GM20431 (cell line): Measurements from ENCODE around the gene UBN1.
"Not testable (repeated sequence)": the region's sequence is repeated elsewhere in the genome, so short reads cannot be mapped to it uniquely, and the experiment has no call there.

Experiments used
- in situ Hi-C: fragments of 300-500 bp; cut with MseI, MboI; formaldehyde crosslinking; loops from one replicate; pipeline ENCODE4 v1.15.0; 2020; ENCODE audit warnings: low sequenced_read_pairs; ENCODE audit not compliant: unreplicated experiment

The UBN1 gene

DNA sequence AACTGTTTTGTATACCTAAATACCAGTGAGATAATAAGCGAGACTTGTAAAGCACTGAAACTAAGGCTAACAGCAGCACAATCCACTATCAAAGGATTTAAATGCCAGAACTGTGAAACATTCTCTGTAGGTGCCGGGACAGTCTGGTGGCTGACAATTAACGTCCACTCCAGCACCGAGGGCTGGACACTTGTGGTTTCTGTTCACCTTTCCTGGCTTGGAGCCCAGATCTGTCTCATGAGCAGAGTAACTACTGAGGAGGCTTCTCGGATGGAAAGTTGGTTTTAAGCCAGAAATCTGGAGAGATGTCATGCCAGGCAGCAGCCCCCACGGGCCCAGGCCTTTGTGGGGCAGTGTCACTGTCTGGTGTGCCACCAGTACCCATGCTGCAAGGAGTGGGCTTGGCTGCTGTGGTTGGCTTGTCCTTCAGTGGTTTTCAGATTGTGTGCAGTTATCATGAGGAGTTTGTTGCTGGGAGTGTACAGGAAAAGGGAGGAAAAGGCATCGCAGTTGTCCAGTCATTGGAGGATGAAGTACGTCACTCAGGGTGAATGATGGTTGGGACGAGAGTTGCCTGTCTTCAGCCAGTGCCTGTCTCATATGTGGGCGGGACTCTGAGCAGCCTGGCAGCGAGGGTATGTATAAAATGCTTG lies 35.5 kb downstream of the UBN1 start:
- in situ Hi-C loops, result no loop called here

- in situ Hi-C loops, result no loop called here
These were observed 36.2 kb downstream of the UBN1 start for GRCh38 chr16:4883501-4883900.

DNA sequence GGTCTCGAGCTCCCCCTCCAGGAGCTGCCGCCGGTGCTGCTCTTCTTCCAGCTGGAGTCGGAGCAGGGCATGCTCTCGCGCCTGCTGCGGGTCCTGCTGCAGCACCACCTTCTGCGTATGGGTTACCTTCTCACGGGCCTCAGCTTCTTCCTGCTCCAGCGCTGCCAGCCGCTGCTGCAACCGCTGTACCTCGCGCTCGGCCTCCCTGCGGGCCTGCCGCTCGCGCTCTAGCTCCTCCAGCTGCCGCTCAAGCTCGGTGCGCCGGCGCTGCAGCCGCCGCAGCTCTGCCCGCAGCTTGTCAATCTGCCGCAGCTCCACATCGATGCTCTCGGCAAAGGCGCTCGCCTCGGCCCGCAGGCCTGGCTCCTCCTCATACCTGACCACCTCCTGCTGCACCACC lies 36.9 kb downstream of the UBN1 start:
- in situ Hi-C loops, result no loop called here

DNA sequence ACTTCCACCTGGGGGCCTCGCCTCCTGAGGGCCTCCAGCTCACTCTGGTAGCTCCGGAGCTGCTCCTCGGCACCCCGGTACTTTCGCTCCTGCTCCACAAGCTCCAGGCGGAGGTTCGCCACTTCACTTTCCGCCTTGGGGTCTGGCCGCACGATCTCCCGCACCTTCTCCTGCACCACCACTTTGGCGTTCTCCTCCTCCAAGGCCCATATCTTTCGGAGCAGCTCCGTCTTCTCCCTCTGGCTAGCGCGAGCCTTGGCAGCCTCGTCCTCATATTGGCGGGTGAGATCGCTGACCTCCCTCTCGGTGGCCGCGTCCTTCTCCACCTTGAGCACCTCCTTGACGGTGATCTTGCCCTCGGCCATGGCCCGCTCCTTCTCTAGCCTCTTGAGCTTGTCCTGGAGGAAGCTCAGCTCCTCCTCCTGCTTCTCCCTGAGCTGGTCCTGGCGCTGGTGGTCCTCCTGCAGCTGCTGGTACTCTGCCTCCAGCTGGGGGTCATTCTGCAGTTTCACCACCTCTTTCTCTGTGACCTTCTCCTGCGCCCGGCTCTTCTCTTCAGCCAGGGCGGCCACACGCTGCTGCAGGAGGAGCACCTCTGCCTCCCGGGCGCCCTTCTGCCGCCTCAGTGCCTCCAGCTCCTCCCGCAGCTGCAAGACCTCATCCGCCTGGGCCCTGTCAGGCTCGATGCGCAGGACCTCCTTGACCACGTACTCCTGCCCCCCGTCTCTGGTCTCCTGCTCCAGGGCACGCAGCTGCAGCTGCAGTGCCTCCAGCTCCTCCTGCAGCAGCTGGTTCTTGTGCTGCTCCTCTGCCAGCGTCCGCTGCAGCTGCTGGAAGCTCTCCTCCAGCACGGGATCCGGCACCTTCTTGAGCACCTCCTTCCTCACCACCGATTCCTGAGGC lies 37.9 kb downstream of the UBN1 start:
- in situ Hi-C loops, result no loop called here

DNA sequence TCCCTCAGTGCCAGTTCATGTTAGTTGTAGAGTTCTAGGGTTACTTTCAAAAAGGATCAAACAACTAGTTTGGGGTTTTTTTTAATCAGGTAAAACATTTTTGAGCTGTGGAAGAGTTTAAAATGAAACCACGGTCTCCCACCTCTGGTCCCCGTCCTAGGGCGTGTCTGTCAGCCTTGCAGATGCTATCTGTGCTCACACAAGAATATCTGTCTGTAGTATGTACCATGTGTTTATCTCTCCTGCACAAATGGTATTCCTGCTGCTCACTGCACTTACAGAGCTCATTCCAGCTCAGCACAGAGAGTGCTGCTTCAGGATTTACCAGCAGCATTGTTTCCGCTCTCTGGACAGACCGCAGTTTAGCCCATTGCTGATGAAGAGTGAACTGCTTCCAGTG lies 38.9 kb downstream of the UBN1 start:
- in situ Hi-C loops, result no loop called here

DNA sequence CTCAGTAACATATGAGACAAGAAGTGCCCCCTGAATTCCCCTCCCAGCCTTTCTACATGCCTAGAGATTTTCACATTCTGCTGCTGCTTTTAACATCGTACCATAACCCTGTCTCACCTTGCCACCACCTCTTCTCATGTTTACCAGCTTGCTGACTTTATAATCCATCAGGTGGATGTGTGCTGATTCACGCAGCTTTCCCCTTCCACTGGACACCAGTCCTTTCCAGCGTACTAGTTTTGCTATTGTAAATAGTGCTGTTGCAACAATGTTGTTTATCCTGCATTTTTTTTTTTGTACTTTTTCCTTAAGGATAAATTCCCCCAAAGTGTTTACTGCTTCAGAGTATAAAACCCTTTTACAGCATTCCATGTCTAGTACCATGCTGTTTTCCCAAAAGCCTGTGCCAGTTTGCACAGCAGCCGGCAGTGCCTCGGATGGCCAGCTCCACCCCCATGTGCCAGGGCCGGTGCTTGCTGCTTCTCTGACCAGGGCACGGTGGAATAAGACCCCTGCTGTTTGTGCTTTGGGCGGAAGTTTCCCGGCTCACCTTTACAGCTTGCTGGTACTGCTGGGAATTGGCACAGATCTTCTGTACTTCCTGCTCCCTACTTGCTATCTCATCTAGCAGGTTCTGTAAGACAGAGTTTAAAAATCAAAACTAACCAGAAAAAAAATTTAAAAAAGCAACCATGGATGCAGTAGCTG lies 41.3 kb downstream of the UBN1 start:
- in situ Hi-C loops, result no loop called here

DNA sequence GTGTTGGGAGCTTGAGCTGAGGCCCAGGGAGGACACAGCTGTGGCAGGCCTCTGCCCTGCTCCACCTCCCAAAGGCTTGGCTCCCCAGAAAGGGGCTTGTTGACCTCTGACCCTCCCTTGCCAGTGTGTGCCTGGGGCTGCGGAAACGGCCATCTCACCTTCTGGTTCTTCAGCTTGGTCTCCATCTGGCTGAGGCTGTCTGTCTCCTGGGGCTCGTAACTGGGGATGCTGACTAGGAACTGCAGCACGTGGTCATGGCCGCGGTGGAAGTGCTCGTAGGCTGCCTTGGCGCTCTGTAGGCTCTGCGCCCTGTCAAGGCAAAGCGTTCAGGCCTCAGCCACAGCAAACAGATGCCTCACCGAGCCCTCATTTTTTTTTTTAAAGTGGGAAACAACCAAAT lies 42.7 kb downstream of the UBN1 start:
- in situ Hi-C loops, result no loop called here

DNA sequence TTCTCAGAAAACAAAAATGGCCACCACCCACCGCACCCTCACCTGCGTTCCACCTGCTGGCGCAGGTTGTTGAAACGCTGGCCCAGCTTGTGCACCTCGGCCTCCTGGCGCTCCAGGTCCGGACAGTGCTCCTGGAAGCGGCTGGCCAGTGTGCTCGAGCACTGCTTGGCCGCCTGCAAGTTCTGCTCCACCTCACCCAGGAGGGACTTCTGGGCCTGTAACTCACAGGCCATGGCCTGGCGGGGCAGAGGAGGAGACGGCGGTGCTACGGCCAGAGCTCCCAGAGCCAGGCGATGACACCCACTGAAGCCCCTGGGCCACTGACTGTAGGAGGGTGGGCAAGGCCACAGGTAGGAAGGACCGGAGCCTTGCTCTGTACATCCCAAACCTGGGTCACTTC lies 43.4 kb downstream of the UBN1 start:
- in situ Hi-C loops, result no loop called here

DNA sequence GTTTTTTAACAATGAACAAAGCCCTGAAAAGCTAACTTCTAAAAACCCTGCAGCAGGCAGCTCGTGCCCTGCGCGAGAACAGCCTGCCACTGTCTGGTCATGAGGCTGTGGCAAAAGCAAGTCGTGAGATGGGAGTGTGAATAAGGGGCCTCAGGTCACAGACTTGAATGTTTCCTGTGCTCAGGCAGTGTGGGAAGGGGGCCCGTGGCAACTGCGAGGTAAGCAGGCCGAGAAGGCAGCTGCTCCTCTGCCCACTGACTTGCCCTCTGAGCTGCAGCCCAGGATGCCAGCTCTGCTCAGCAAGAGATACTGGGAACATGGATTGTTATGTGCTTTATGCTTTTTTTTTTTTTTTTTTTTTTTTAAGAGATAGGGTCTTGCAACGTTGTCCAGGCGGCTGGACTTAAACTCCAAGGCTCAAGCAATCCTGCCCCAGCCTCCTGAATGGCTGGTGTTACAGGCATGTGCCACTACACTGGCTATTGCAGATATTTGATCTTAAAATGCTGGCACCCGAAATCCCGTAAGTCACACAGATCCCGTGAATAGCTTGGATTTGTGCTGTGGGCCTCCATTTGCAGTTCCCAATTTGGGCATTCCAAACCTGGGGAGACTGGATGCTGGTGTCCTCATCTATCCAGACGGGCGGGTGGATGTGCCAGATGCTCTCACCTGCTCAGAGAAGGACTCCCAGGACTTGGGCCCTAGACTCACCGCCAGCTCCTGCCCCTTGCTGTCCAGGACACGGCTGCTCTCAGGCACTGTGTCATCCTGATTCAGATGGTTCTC lies 44.0 kb downstream of the UBN1 start:
- in situ Hi-C loops, result no loop called here

GRCh38 chr16:4891886-4892216 lies 44.6 kb downstream of the UBN1 start:
- in situ Hi-C loops, result no loop called here

DNA sequence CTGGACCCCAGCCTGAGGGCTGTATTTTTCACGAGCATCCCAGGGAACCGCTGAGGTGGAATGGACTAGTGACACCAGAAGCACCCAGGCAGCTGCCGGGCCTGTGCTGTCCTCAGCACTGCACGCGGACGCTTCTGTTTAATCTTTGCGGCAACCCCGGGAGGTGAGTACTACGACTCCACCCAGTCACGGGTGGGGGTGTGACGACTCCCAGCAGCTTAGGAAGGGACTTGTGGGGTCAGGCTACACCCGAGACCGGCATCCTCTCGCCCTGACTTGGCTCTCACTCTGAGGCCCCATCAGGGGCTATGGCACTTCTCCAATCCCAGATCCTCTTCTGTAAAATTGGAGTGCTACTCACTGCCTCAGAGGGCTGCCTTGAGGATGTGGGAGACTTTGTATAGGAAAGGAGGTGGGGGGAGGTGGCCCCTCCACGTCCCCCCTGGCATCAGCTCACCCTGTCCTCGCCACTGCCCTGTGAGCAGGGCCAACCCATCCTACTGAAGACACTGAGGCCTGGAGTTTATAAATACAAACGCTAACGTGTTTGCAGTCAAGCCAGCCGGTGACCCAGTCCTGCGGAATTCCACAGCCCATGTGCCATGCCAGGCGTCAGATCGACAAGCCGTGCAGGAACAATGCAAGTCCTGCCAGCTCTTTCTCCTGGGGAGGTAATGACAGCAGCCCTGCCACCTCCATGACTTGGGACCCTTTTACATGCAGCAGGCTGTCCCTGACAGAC lies 45.3 kb downstream of the UBN1 start:
- in situ Hi-C loops, result no loop called here

DNA sequence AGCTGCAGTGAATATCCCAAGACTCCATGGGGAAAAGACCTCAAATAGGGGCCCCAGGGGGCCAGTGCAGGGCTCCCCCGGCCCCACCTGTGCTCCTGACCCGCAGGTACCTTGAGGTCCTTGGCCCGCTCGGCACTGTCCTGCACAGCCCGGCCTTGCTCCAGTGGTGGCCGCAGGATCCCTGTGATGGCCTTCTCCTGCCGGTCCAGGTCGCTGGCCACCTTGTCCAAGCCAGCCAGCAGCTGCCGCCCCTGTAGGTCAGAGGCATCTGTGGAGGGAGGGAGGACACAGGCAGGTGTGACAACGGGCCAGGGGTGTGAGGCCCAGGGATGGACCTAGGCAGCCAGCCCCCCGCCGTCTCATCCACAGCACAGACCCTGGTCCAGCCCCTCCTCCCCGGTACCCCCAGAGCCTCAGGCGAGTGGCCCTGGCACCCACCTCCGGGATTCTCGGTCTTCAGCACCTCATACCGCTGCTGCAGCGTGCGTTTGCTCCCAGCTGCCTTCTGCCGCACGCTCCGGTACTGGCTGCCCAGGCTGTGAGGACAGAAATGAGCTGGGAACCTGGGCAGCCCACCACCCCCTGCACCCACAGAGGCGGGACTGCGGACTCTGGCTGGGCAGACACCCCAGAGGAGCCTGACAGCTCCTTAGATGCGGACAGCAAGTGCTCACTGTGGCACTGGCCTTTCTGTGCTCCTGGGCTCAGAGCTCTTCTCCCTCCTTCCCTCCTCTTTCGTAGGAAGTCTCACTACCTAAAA lies 46.0 kb downstream of the UBN1 start:
- in situ Hi-C loops, result no loop called here

- in situ Hi-C loops, result no loop called here
These were observed 47.2 kb downstream of the UBN1 start for GRCh38 chr16:4894276-4895150.

DNA sequence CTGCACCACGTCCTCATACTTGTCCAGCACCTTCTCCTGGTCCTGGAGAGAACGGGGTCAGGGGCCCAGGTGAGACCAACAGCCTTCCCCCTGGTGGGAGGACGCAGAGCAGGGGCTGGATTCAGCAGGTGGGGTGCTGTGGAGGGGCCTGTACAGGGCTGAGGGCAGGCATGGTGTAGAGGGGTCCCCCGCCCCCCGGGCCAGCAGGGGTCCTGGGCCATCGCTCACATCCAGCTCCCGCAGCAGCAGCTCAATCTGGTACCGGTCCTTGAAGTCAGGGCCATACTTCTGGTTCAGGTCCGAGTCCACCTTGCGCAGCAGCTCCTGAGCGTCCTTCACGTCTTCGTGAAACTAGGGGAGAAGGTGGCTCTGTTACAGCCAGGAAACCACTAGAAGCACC lies 48.1 kb downstream of the UBN1 start:
- in situ Hi-C loops, result no loop called here

DNA sequence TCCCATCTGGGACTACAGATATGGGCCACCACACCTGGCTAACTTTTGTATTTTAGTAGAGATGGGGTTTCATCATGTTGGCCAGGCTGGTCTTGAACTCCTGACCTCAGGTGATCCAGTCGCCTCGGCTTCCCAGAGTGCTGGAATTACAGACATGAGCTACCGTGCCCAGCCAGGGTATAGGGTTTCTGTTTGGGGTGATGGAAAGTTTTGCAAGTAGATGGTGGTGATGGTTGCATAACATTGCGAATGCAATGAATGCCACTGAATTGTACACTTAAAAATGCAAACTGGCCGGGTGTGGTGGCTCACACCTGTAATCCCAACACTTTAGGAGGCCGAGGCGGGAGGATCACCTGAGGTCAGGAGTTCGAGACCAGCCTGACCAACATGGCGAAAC lies 49.5 kb downstream of the UBN1 start:
- in situ Hi-C loops, result not testable (repeated sequence)

DNA sequence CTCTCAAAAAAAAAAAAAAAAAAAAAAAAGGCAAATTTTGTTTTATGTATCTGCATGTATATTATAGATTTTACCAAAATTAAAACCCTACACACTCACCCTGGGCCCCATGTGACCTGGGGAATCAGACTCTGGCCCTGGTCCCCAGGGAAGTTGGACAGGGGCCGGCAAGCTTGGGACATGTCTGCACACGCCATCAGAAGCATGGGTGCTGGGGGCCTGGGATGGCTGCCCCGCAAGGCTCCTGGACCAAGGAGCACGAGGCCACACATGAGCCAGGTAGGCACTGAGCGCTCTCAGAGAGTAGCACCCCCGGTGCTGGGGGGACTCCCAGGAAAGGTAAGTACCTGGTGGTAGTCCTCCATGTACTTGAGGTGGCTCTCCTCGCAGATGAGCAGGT lies 50.0 kb downstream of the UBN1 start:
- in situ Hi-C loops, result no loop called here

DNA sequence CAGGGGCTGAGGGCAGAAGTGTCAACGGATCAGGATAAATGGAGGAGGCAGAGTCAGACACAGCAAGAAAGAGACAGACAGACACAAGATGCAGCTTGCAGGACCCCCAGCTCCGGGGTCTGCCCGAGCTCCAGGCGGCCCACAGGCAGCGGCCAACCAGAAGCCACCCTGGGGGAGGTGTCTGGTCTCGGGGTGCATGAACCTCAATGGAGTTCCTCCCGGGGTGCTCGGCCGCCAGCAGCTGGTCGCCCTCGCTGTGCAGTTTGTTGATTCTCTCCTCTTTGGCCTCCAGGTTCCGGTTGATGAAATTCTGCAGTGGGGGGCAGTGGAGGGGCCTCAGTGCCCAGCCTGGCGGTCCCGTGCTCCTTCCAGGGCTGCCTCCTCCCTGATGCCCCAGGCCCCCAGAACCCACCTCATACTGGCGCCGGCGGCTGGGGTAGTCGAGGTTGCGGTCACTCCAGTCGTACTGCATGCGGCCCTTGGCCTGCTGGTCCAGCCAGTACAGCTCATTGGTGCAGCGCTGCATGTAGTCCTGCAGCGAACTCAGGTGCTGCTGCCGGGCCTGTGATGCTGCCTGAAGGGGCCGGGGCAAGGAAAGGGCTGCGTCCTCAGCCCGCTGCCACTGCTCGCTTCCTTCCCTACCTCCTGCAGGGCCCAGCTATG lies 51.7 kb downstream of the UBN1 start:
- in situ Hi-C loops, result no loop called here

GRCh38 chr16:4899474-4899846 lies 52.2 kb downstream of the UBN1 start:
- in situ Hi-C loops, result no loop called here
